CD4-positive, alpha-beta memory T cell (primary cell): Measurements from ENCODE around the gene DKK3. TPM values are rescaled to one million over a fixed set of nuclear protein-coding genes. Genes with fewer than 3 reads are reported as not detected.

Experiments
- CTCF ChIA-PET: fragments of 350-600 bp; sonication (Branson Sonifier 250); formaldehyde crosslinking; loops from one replicate; lab custom pipeline; 2021; ENCODE audit warnings: inconsistent platforms; ENCODE audit not compliant: partially characterized antibody; lab: Charles Lee
- POLR2A ChIA-PET: fragments of 350-600 bp; sonication (Branson Sonifier 250); formaldehyde crosslinking; loops from one replicate; lab custom pipeline; 2021; ENCODE audit not compliant: partially characterized antibody; lab: Charles Lee
- DNase-seq, 5 donors: peaks; one replicate each; pipeline versions ENCODE4 v3.0.0 to v3.0.0-alpha.2; 2020 to 2022; ENCODE audit warnings: mixed read lengths in 1 of 5
- H3K27ac ChIP-seq: one replicate; pipeline ENCODE4 v1.7.0; 2013; ENCODE audit warnings: low read depth, low read length
- H3K27me3 ChIP-seq: 2 replicates; pipeline ENCODE4 v1.7.0; 2013; ENCODE audit warnings: mild to moderate bottlenecking, low read length, moderate library complexity; ENCODE audit not compliant: insufficient read depth
- H3K36me3 ChIP-seq: 2 replicates; pipeline ENCODE4 v1.7.0; 2013; ENCODE audit warnings: mild to moderate bottlenecking, low read length, moderate library complexity; ENCODE audit not compliant: insufficient read depth
- H3K4me1 ChIP-seq: 2 replicates; pipeline ENCODE4 v1.7.0; 2013; ENCODE audit warnings: mild to moderate bottlenecking, low read length, moderate library complexity; ENCODE audit not compliant: insufficient read depth
- H3K4me3 ChIP-seq, 2 donors: one replicate each; pipeline ENCODE4 v1.7.0; 2013; ENCODE audit warnings: low read length in 2 of 2, mild to moderate bottlenecking in 1 of 2
- H3K9me3 ChIP-seq, 2 donors: one replicate each; pipeline ENCODE4 v1.7.0; 2013; ENCODE audit warnings: low read length in 2 of 2, control low read depth in 1 of 2; ENCODE audit not compliant: control insufficient read depth in 1 of 2
- H3K27ac Mint-ChIP-seq, 7 donors: one replicate each; pipeline ENCODE4 v1.8.0; 2020 to 2021; ENCODE audit warnings: mixed read lengths in 7 of 7, mild to moderate bottlenecking in 6 of 7, inconsistent platforms in 3 of 7, moderate library complexity in 3 of 7
- H3K27me3 Mint-ChIP-seq, 2 donors: one replicate each; pipeline ENCODE4 v1.8.0; 2020 to 2021; ENCODE audit warnings: mixed read lengths in 2 of 2
- H3K36me3 Mint-ChIP-seq, 2 donors: one replicate each; pipeline ENCODE4 v1.8.0; 2020 to 2021; ENCODE audit warnings: mixed read lengths in 2 of 2, inconsistent platforms in 1 of 2, mild to moderate bottlenecking in 1 of 2
- H3K4me1 Mint-ChIP-seq, 4 donors: one replicate each; pipeline ENCODE4 v1.8.0; 2020 to 2021; ENCODE audit warnings: mixed read lengths in 4 of 4, mild to moderate bottlenecking in 1 of 4
- H3K4me3 Mint-ChIP-seq, 8 donors: one replicate each; pipeline ENCODE4 v1.8.0; 2020 to 2021; ENCODE audit warnings: mixed read lengths in 8 of 8, mild to moderate bottlenecking in 7 of 8, moderate library complexity in 6 of 8, inconsistent platforms in 3 of 8
- H3K9me3 Mint-ChIP-seq, 8 donors: one replicate each; pipeline ENCODE4 v1.8.0; 2020 to 2021; ENCODE audit warnings: mixed read lengths in 8 of 8, mild to moderate bottlenecking in 5 of 8, inconsistent platforms in 3 of 8, moderate library complexity in 1 of 8
- intact Hi-C: fragments of 100-400 bp; cut with micrococcal nuclease; formaldehyde crosslinking; loops from one replicate; pipeline ENCODE4 v1.15.1; 2023
- polyA plus RNA-seq, 2 donors: library from polyadenylated mRNA; unstranded; fragments of 300-500 nt; fragmentation: Illumina TruSeq; gene quantifications; one replicate each; pipeline ENCODE4 v1.2.3, GENCODE V29; 2021
- total RNA-seq, 2 experiments: library from RNA; stranded (reverse); gene quantifications; one replicate each; pipeline ENCODE4 v1.2.3, GENCODE V29; 2021

The DKK3 gene
- total and polyA plus RNA-seq, 4 experiments from 2014 or later = 0.89 to 3.1 (median 2.9) TPM; not detected in 1

GRCh38 chr11:12051287-12051662 lies 42.8 kb upstream of the DKK3 start:
- no peak overlapping the region for H3K27ac ChIP-seq
- H3K27ac Mint-ChIP-seq = no peak overlapping the region
- H3K4me1 ChIP-seq = no peaks in the 10 kb centered on the region
- no peaks in the 10 kb centered on the region for H3K27me3 ChIP-seq
- H3K36me3 Mint-ChIP-seq = no peaks in the 10 kb centered on the region
- POLR2A ChIA-PET = no interaction called here
- H3K4me3 Mint-ChIP-seq = no peak overlapping the region
- H3K4me1 Mint-ChIP-seq = peaks cover 2 to 8% (median 4%) of the 10 kb centered on the region in 4 donors
- H3K9me3 Mint-ChIP-seq = no peaks in the 10 kb centered on the region
- CTCF ChIA-PET = interaction anchor here (1.0 to 17.4 kb wide), 5 partner anchors 51 to 252 kb away, joined by 3 to 540 read pairs (median 5); no protein-coding TSS in a partner anchor
- no peaks in the 10 kb centered on the region for H3K27me3 Mint-ChIP-seq
- DNase-seq = no peak
- H3K4me3 ChIP-seq = no peak overlapping the region
- no peaks in the 10 kb centered on the region for H3K36me3 ChIP-seq
- intact Hi-C loops = no loop called here
- no peaks in the 10 kb centered on the region for H3K9me3 ChIP-seq

- CTCF ChIA-PET = interaction anchor here (0.6 to 17.4 kb wide), 5 partner anchors 187 to 958 kb away, joined by 3 to 540 read pairs (median 5); no protein-coding TSS in a partner anchor
- Mint-ChIP-seq H3K36me3 (no peaks in the 10 kb centered on the region), H3K4me3 (no peak overlapping the region), H3K4me1 (peaks cover 2 to 5% (median 3%) of the 10 kb centered on the region in 4 donors), H3K9me3 (no peaks in the 10 kb centered on the region), H3K27ac (peak overlapping the region in 1 of 7 donors; percentile 62), H3K27me3 (no peaks in the 10 kb centered on the region)
- no peak overlapping the region for H3K27ac ChIP-seq
- intact Hi-C loops = no loop called here
- H3K4me1 ChIP-seq = no peaks in the 10 kb centered on the region
- H3K9me3 ChIP-seq = no peaks in the 10 kb centered on the region
- H3K36me3 ChIP-seq = no peaks in the 10 kb centered on the region
- no peaks in the 10 kb centered on the region for H3K27me3 ChIP-seq
- POLR2A ChIA-PET = no interaction called here
- DNase-seq = no peak
- H3K4me3 ChIP-seq = no peak overlapping the region
Measured at GRCh38 chr11:12050470-12051286, 42.3 kb upstream of the DKK3 start.

- H3K4me3 Mint-ChIP-seq = no peak overlapping the region
- POLR2A ChIA-PET = no interaction called here
- no peaks in the 10 kb centered on the region for H3K36me3 ChIP-seq
- CTCF ChIA-PET = interaction anchor here (1.4 to 17.4 kb wide), 5 partner anchors 38 to 839 kb away, joined by 3 to 540 read pairs (median 16); no protein-coding TSS in a partner anchor
- H3K9me3 Mint-ChIP-seq = no peaks in the 10 kb centered on the region
- H3K4me1 Mint-ChIP-seq = peaks cover 2 to 5% (median 3%) of the 10 kb centered on the region in 4 donors
- no peak for DNase-seq
- H3K27ac ChIP-seq = no peak overlapping the region
- H3K4me1 ChIP-seq = no peaks in the 10 kb centered on the region
- H3K27ac Mint-ChIP-seq = peak overlapping the region in 2 of 7 donors; percentile 23 to 36
- H3K36me3 Mint-ChIP-seq = no peaks in the 10 kb centered on the region
- intact Hi-C loops = loop anchor here (10.0 kb wide), 2 partner anchors 846 to 1114 kb away; no protein-coding TSS in a partner anchor
- no peaks in the 10 kb centered on the region for H3K27me3 Mint-ChIP-seq
- H3K27me3 ChIP-seq = no peaks in the 10 kb centered on the region
- H3K4me3 ChIP-seq = no peak overlapping the region
- no peaks in the 10 kb centered on the region for H3K9me3 ChIP-seq
Measured at GRCh38 chr11:12048936-12049790, 40.7 kb upstream of the DKK3 start.

- DNase-seq = no peak
- peaks cover 2 to 5% (median 3%) of the 10 kb centered on the region in 4 donors for H3K4me1 Mint-ChIP-seq
- Histone ChIP-seq H3K36me3 (no peaks in the 10 kb centered on the region), H3K9me3 (no peaks in the 10 kb centered on the region), H3K27ac (no peak overlapping the region), H3K27me3 (no peaks in the 10 kb centered on the region), H3K4me3 (no peak overlapping the region), H3K4me1 (no peaks in the 10 kb centered on the region)
- ChIA-PET CTCF (interaction anchor here (0.7 to 17.4 kb wide), 17 partner anchors 11 to 842 kb away, joined by 3 to 540 read pairs (median 6); partner anchors contain the start of gene MICAL2), POLR2A (interaction anchor here (1.9 kb wide), 2 partner anchors 178 to 235 kb away, joined by 6 to 7 read pairs; no protein-coding TSS in a partner anchor)
- no peaks in the 10 kb centered on the region for H3K36me3 Mint-ChIP-seq
- H3K9me3 Mint-ChIP-seq = no peaks in the 10 kb centered on the region
- intact Hi-C loops = loop anchor here (1.0 to 10.0 kb wide), 4 partner anchors 190 to 1112 kb away; no protein-coding TSS in a partner anchor
- no peak overlapping the region for H3K4me3 Mint-ChIP-seq
- no peaks in the 10 kb centered on the region for H3K27me3 Mint-ChIP-seq
- no peak overlapping the region for H3K27ac Mint-ChIP-seq
Measured at GRCh38 chr11:12046636-12047236, 38.3 kb upstream of the DKK3 start.

DNA sequence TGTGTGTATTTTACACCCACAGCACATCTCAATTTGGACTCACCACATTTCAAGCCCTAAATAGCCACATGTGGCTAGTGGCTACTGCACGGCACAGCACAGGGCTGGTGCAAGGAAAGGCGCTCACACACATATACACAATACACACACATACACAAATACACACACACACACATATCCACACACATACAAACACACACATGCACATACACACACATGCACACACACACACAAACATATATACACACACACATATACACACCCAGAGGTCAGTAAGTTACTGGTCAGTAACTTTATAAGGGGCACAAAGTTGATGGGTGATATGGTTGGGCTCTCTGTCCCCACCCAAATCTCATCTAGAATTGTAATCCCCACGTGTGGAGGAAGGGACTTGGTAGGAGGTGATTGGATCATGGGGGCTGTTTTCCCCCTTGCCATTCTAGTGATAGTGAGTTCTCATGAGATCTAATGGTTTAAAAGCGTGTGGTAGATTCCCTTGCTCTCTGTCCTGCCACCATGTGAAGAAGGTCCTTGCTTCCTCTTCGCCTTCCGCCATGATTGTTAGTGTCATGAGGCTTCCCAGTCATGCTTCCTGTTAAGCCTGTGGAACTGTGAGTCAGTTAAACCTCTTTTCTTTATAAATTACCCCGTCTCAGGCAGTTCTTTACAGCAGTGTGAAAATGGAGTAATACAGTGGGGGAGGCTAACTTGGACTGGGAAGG lies 37.6 kb upstream of the DKK3 start:
- ChIA-PET POLR2A (interaction anchor here (1.9 kb wide), 2 partner anchors 178 to 236 kb away, joined by 6 to 7 read pairs; no protein-coding TSS in a partner anchor), CTCF (interaction anchor here (0.7 to 17.4 kb wide), 17 partner anchors 12 to 1255 kb away, joined by 3 to 540 read pairs (median 7); no protein-coding TSS in a partner anchor)
- no peaks in the 10 kb centered on the region for H3K9me3 ChIP-seq
- H3K27me3 ChIP-seq = no peaks in the 10 kb centered on the region
- Mint-ChIP-seq H3K4me1 (peaks cover 2 to 5% (median 3%) of the 10 kb centered on the region in 4 donors), H3K27me3 (no peaks in the 10 kb centered on the region), H3K4me3 (peak overlapping the region in 1 of 8 donors; percentile 55), H3K9me3 (no peaks in the 10 kb centered on the region), H3K27ac (peak overlapping the region in 2 of 7 donors; percentile 17 to 22), H3K36me3 (no peaks in the 10 kb centered on the region)
- intact Hi-C loops = loop anchor here (10.0 kb wide), 2 partner anchors 849 to 1111 kb away; no protein-coding TSS in a partner anchor
- DNase-seq = no peak
- H3K27ac ChIP-seq = no peak overlapping the region
- H3K36me3 ChIP-seq = no peaks in the 10 kb centered on the region
- no peak overlapping the region for H3K4me3 ChIP-seq
- no peaks in the 10 kb centered on the region for H3K4me1 ChIP-seq

- H3K27ac ChIP-seq = no peak overlapping the region
- H3K27me3 Mint-ChIP-seq = no peaks in the 10 kb centered on the region
Measured at GRCh38 chr11:12044799-12045198, 36.4 kb upstream of the DKK3 start.

More at GRCh38 chr11:12044799-12045198, 36.4 kb upstream of the DKK3 start:
- H3K9me3 Mint-ChIP-seq = no peaks in the 10 kb centered on the region
- H3K36me3 ChIP-seq = no peaks in the 10 kb centered on the region
- DNase-seq = no peak
- intact Hi-C loops = loop anchor here (1.0 to 10.0 kb wide), 4 partner anchors 113 to 1110 kb away; no protein-coding TSS in a partner anchor
- no peaks in the 10 kb centered on the region for H3K4me1 ChIP-seq
- H3K27ac Mint-ChIP-seq = no peak overlapping the region
- POLR2A ChIA-PET = interaction anchor here (1.0 to 1.2 kb wide), 2 partner anchors 42 to 1236 kb away, joined by 3 read pairs; partner anchors contain the start of gene EIF4G2
- no peak overlapping the region for H3K4me3 Mint-ChIP-seq
- H3K4me3 ChIP-seq = no peak overlapping the region
- H3K4me1 Mint-ChIP-seq = peaks cover 2 to 5% (median 3%) of the 10 kb centered on the region in 4 donors
- H3K9me3 ChIP-seq = no peaks in the 10 kb centered on the region
- H3K36me3 Mint-ChIP-seq = no peaks in the 10 kb centered on the region
- no peaks in the 10 kb centered on the region for H3K27me3 ChIP-seq
- CTCF ChIA-PET = interaction anchor here (0.6 to 17.4 kb wide), 36 partner anchors 10 to 1254 kb away, joined by 3 to 540 read pairs (median 4); no protein-coding TSS in a partner anchor
